ES-I3 (cell line): ENCODE measurements around the gene WDR46.

Experiments used
- H3K36me3 ChIP-seq: 2 replicates; pipeline ENCODE4 v1.6.1; 2013; ENCODE audit warnings: mild to moderate bottlenecking, low read length, control low read depth, moderate library complexity; ENCODE audit not compliant: insufficient read depth
- H3K4me1 ChIP-seq: 2 replicates; pipeline ENCODE4 v1.6.1; 2013; ENCODE audit warnings: mild to moderate bottlenecking, control low read depth, low read length; ENCODE audit not compliant: insufficient read depth
- H3K9ac ChIP-seq: 2 replicates; pipeline ENCODE4 v1.6.1; 2013; ENCODE audit warnings: low read depth, mild to moderate bottlenecking, low read length, moderate library complexity
- H3K9me3 ChIP-seq: 2 replicates; pipeline ENCODE4 v1.6.1; 2013; ENCODE audit warnings: mild to moderate bottlenecking, low read length, moderate library complexity; ENCODE audit not compliant: control insufficient read depth, insufficient read depth

WDR46 gene

DNA sequence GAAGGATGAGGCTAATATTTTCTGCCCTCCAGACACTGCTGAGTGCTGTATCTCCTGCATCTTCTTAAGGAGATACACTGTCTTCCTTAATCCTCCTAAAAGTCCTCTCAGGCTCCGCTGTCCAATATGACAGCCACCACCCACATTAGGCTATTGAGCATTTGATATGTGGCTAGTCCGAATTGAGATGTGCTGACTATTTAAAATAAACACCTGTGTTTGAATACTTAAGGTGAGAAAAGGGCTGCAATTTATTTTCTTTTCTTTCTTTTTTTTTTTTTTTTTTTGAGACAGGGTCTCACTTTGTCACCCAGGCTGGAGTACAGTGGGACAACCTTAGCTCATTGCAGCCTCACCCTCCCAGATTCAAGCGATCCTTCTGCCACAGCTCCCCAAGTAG lies 12.8 kb upstream of the WDR46 start:
- Histone ChIP-seq H3K4me1 (no peaks in the 10 kb centered on the region), H3K9me3 (no peaks in the 10 kb centered on the region), H3K9ac (no peak overlapping the region), H3K36me3 (no peaks in the 10 kb centered on the region)

DNA sequence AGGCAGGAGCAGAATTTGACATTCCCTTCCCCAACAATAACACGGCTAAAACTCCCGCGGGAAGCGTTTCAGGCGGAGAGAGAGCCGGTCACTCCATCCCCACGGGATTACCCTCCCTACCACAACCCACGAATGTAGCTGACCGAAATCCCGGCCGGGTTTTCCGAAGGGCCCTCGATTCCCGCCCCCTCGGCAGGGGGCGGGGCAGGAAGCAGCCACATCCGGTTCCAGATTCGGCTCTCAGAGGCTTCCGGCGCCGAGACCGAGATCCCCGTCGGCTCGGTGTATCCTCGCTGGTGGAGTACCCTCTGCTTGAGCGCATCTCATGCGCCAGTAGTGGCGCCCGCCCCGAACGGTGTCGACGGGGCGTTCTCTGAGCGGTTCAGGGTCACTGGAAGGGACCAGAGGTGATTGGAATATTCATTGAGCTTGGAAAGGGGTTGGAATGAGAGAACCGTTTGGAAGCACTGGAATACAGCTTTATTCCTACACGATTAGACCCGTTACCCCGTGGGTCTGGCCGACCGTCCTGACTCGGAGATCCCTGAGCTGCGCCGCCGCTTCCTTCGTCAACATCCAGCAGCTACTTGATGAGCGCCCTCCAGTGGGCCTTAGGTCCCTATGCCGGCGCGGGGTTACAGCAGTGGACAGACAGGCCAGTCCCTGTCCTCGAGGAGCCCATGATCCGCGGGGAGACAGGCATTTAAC lies 10.4 kb upstream of the WDR46 start:
- Histone ChIP-seq H3K36me3 (no peaks in the 10 kb centered on the region), H3K4me1 (no peaks in the 10 kb centered on the region), H3K9me3 (no peaks in the 10 kb centered on the region), H3K9ac (peak overlapping the region; percentile 89)

- Histone ChIP-seq H3K4me1 (no peaks in the 10 kb centered on the region), H3K9ac (peak within 1 kb of the TSS; percentile 89), H3K36me3 (no peaks in the 10 kb centered on the region), H3K9me3 (no peaks in the 10 kb centered on the region)
Measured at GRCh38 chr6:33298773-33299236, 9.8 kb upstream of the WDR46 start, which contains the start of gene RGL2. Gene RGL2, minus strand, starts transcription at chr6:33298942. Its CDS starts 332 bp downstream, at chr6:33298610.

DNA sequence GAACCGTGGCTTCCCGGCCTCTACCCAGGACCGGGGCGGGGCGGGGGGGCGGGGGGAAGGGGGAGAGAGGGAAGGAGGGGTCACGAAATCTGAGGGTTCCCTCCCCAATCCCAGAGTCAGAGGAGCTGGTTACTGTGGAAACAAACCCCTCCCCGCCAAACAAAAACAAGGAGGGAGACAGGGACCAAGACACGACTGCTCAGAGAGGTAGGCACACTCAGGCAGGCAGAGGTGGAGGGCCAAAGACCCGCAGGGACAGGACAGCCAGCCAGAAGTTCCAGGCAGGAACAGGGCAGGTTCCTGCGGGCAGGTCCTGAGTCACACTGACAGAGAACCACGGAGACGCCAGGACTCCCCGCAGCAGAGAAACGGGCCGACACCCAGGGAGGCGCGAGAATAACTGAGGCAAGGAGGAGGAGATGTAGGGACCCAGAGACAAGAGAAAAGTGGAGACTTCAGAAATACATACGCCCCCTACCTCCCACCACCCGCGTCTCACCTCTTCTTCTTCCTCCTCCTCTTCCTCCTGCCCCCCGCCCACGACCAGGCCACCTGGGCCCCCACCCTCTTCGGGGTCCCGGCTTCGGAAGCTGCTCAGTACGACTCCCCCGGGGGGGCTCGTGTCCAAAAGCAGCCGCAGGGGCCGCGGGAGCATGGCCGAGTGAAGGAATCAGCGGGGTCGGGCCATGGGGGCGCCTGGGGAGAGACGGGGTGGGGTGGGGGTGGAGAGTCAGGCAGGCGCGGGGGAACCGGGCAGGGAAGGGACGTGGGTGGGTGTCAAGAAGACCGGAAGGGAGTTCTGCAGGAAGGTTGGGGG lies 9.1 kb upstream of the WDR46 start:
- peak overlapping the region; percentile 89 for H3K9ac ChIP-seq
- no peaks in the 10 kb centered on the region for H3K9me3 ChIP-seq
- no peaks in the 10 kb centered on the region for H3K4me1 ChIP-seq
- H3K36me3 ChIP-seq: no peaks in the 10 kb centered on the region

DNA sequence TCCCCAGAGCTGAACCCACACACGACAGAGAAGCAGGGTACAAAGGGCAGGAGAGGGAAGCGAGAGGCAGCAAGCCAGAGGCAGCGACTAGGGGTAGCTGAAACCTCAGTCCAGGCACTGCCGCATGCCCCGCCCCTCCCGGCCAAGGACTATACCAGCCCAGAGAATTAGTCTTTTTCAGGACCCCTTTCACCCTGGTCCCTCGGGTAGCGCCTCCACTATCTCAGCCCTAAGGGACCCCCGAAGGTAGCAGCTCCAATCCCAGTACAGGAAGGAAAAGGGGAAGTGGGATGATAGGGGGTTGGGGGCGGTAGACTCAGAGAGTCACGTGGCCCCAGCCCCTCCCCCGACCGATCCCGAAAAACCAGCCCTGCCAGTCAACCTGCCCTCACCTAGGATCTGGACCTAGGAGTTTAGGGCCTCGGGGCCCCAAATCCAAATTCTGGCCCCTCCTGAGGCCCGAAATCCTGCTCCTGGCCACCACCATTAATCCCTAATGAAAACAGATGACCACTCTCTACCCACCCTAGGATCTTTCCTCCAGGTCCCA lies 8.4 kb upstream of the WDR46 start:
- H3K9me3 ChIP-seq: no peaks in the 10 kb centered on the region
- H3K36me3 ChIP-seq: no peaks in the 10 kb centered on the region
- H3K4me1 ChIP-seq: no peaks in the 10 kb centered on the region
- H3K9ac ChIP-seq: peak overlapping the region; percentile 72

DNA sequence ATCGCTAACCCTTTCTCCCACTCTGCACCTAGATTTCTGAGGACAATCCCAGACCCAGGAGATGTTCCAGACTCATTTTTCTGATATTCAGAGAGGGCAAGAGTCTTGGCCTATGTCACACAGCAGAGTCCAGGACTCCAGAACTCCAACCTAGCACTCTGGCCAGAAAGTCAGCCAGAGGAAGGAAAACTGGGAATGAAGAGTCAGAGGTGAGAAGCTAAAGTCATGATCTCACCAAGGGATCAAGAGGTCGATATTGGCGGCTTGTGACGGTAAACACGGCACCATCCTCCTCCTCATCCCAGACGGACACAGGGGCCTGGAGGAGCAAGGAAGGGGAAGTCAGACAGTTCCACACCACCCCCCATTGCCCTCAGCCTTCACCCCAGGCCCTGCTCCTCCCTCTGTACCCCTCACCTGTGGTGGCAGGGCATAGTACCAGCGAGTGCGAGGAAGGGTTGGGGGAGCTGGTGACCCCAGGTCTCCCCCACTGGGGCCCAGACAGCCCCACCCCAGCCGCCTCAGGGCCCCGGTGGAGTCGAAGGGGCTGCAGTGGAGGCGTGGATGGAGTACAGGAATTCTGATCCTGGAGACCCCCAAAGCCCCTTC lies 7.9 kb upstream of the WDR46 start:
- Histone ChIP-seq H3K9ac (peak overlapping the region; percentile 72; the same call in 1 of the 2 replicates), H3K4me1 (no peaks in the 10 kb centered on the region), H3K36me3 (no peaks in the 10 kb centered on the region), H3K9me3 (no peaks in the 10 kb centered on the region)

DNA sequence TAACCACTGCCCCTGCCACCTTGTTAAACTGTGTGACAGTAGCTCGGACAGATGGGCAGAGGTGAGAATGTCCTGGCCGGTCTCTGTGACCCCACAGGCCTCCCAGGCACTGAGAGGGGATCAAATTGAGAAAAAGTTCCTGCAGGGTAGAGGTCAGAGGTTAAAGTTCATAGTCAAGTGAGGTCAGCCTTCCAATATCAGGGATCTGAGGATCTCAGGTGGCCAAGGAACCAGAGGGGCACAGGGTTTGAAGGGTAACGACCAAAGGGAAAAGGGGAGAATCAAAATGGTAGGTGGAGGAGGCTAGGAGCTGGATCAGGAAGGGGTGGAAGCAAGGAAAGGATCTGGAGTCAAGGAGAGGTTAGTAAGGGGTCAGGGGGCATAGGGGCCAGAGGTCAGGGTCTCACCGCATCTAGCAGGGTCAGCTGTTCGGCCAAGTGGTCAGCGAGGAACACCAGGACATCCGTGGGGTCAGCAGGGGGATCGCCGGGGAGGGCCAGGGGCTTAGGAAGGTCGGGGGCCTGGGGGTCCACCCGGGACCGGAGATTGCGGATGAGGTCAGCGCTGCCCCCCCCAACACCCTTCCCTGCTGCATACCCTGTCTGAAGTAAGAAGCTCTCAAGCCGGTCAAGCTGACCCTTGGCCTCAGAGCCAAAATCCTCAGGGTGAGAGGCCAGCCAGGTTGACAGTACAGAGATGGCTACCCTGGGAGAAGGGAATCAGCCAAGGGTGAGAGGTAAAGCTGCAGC lies 6.8 kb upstream of the WDR46 start:
- Histone ChIP-seq H3K4me1 (no peaks in the 10 kb centered on the region), H3K36me3 (no peaks in the 10 kb centered on the region), H3K9me3 (no peaks in the 10 kb centered on the region), H3K9ac (no peak overlapping the region)

- H3K36me3 ChIP-seq: no peaks in the 10 kb centered on the region
Measured at GRCh38 chr6:33294086-33294823, 5.2 kb upstream of the WDR46 start.

DNA sequence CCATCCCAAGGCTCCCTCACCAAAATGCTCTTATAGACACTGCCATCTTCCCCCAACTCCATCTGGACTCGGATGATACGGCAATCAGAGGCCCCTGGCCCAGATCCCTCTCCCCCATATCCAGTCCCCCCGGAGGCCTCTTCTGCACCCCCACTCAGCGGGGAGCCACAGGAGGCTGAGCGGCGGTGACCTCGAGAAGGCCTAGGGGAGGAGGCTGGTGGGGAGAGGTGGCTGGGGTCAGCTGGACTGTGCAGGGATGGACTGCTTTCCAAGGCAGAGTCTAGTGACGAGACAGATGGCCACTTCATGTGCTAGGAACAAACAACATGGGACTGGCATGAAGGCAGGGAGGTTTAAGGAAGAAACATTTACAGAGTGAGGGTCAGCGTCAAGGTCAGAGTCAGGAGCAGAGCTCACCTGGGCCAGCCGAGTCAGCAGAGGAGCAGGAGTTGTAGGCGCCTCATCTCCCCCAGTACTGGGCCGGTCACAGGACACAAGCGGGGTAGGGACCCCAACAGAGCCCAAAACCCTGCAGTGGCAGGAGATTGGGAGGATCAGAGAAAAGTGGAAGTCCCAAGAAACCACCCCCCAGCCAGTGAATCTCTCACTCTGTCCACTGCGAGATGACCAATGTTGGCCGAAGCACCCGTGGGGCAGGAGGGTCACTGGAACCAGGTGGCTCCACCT lies 4.1 kb upstream of the WDR46 start:
- no peaks in the 10 kb centered on the region for H3K9me3 ChIP-seq
- no peak overlapping the region for H3K9ac ChIP-seq
- no peaks in the 10 kb centered on the region for H3K36me3 ChIP-seq
- H3K4me1 ChIP-seq: no peaks in the 10 kb centered on the region

More at GRCh38 chr6:33294086-33294823, 5.2 kb upstream of the WDR46 start:
- no peaks in the 10 kb centered on the region for H3K9me3 ChIP-seq
- no peaks in the 10 kb centered on the region for H3K4me1 ChIP-seq
- no peak overlapping the region for H3K9ac ChIP-seq

DNA sequence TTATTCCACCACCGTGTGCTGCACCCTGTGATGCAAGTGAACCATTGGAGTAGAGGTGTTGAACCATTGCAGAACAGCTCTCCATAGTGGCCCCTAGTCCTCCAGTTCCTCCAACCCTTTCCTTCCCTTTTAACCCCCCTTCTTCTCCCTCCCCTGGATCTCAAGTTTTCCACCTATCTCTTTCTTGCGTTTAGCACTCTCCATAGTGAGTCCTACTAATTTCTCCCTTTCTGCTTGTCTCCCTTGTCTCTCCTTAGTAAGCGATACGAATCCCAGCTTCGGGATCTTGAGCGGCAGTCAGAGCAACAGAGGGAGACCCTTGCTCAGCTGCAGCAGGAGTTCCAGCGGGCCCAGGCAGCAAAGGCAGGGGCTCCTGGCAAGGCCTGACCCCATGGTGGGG lies 1.4 kb upstream of the WDR46 start:
- Histone ChIP-seq H3K9ac (peak overlapping the region; percentile 75; the same call in 1 of the 2 replicates), H3K36me3 (peaks cover 7% of the 10 kb centered on the region; the same call in 1 of the 2 replicates), H3K4me1 (no peaks in the 10 kb centered on the region), H3K9me3 (no peaks in the 10 kb centered on the region)

GRCh38 chr6:33289784-33290315 lies 811 bp upstream of the WDR46 start:
- Histone ChIP-seq H3K36me3 (peaks cover 7% of the 10 kb centered on the region; the same call in 1 of the 2 replicates), H3K4me1 (no peaks in the 10 kb centered on the region), H3K9ac (peak overlapping the region; percentile 75), H3K9me3 (no peaks in the 10 kb centered on the region)

GRCh38 chr6:33288141-33288920 lies 708 bp downstream of the WDR46 start:
- Histone ChIP-seq H3K9me3 (no peaks in the 10 kb centered on the region), H3K36me3 (peaks cover 7% of the 10 kb centered on the region; the same call in 1 of the 2 replicates), H3K4me1 (no peaks in the 10 kb centered on the region), H3K9ac (peak overlapping the region; percentile 75)
